ENCODE results near the gene GNG7.

GRCh38 chr19:2653218-2653617 is 49.3 kb downstream of the GNG7 start:
- TF ChIP-seq EZH2 (IDR thresholded peaks at IDR 0.05; ENCODE audit: borderline replicate concordance, low read depth, low read length, severe bottlenecking) = no peak
- TF ChIP-seq CTCF (IDR thresholded peaks at IDR 0.05; ENCODE audit: borderline replicate concordance, extremely low read depth, low read length, poor library complexity, severe bottlenecking) = no peak
